SU-DHL-6 (cell line): ENCODE measurements around the gene RP9.

Source experiments
- EZH2phosphoT487 ChIP-seq: fragments of 200-600 bp; sonication (generic), shearing (Covaris generic); conservative IDR thresholded peaks from 2 replicates; pipeline ENCODE4 v1.6.1; 2018; ENCODE audit warnings: mild to moderate bottlenecking, antibody characterized with exemption, low read length, moderate library complexity, mixed read lengths
- TF ChIP-seq, protein P1 (sequence below): fragments of 200-600 bp; sonication (generic); IDR thresholded peaks from one replicate; pipeline ENCODE4 v1.5.1; 2017; ENCODE audit warnings: antibody characterized with exemption, mild to moderate bottlenecking, low read length, moderate library complexity; ENCODE audit not compliant: insufficient read depth, poor library complexity, severe bottlenecking

- TF ChIP-seq, protein P1, sequence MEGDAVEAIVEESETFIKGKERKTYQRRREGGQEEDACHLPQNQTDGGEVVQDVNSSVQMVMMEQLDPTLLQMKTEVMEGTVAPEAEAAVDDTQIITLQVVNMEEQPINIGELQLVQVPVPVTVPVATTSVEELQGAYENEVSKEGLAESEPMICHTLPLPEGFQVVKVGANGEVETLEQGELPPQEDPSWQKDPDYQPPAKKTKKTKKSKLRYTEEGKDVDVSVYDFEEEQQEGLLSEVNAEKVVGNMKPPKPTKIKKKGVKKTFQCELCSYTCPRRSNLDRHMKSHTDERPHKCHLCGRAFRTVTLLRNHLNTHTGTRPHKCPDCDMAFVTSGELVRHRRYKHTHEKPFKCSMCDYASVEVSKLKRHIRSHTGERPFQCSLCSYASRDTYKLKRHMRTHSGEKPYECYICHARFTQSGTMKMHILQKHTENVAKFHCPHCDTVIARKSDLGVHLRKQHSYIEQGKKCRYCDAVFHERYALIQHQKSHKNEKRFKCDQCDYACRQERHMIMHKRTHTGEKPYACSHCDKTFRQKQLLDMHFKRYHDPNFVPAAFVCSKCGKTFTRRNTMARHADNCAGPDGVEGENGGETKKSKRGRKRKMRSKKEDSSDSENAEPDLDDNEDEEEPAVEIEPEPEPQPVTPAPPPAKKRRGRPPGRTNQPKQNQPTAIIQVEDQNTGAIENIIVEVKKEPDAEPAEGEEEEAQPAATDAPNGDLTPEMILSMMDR = no peak
- TF ChIP-seq EZH2phosphoT487 = no peak
Observed at GRCh38 chr7:33070277-33070676, 38.9 kb downstream of the RP9 start.
